OCI-LY3 (cell line): ENCODE results near the gene GPR139.

Experiments
- EZH2phosphoT487 ChIP-seq: fragments of 200-600 bp; shearing (Covaris generic); IDR thresholded peaks from 2 replicates; pipeline ENCODE4 v1.6.1; 2018; ENCODE audit warnings: antibody characterized with exemption, mixed run types, low read depth
- TF ChIP-seq, protein P1 (sequence below): fragments of 200-600, 300-600 bp; sonication (generic); IDR thresholded peaks from 2 replicates; pipeline ENCODE4 v1.5.1; 2014; ENCODE audit warnings: antibody characterized with exemption, low read length, low read depth

- TF ChIP-seq, protein P1, sequence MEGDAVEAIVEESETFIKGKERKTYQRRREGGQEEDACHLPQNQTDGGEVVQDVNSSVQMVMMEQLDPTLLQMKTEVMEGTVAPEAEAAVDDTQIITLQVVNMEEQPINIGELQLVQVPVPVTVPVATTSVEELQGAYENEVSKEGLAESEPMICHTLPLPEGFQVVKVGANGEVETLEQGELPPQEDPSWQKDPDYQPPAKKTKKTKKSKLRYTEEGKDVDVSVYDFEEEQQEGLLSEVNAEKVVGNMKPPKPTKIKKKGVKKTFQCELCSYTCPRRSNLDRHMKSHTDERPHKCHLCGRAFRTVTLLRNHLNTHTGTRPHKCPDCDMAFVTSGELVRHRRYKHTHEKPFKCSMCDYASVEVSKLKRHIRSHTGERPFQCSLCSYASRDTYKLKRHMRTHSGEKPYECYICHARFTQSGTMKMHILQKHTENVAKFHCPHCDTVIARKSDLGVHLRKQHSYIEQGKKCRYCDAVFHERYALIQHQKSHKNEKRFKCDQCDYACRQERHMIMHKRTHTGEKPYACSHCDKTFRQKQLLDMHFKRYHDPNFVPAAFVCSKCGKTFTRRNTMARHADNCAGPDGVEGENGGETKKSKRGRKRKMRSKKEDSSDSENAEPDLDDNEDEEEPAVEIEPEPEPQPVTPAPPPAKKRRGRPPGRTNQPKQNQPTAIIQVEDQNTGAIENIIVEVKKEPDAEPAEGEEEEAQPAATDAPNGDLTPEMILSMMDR, result no peak
- no peak for TF ChIP-seq EZH2phosphoT487
These were observed 1.4 kb downstream of the GPR139 start for GRCh38 chr16:20072146-20072873.
